Activated naive CD8-positive, alpha-beta T cell treated with anti-CD3 and anti-CD28 coated beads, Interleukin-2, amount 50 U/mL, for 16 hours (primary cell): Measurements from ENCODE around the gene AGO4.
"Not testable (repeated sequence)": the region's sequence is repeated elsewhere in the genome, so short reads cannot be mapped to it uniquely, and the experiment has no call there.

ENCODE experiments used
- DNase-seq: peaks from one replicate; pipeline ENCODE4 v3.0.0-alpha.2; 2020; ENCODE audit warnings: low read depth, low spot score

AGO4 gene

DNA sequence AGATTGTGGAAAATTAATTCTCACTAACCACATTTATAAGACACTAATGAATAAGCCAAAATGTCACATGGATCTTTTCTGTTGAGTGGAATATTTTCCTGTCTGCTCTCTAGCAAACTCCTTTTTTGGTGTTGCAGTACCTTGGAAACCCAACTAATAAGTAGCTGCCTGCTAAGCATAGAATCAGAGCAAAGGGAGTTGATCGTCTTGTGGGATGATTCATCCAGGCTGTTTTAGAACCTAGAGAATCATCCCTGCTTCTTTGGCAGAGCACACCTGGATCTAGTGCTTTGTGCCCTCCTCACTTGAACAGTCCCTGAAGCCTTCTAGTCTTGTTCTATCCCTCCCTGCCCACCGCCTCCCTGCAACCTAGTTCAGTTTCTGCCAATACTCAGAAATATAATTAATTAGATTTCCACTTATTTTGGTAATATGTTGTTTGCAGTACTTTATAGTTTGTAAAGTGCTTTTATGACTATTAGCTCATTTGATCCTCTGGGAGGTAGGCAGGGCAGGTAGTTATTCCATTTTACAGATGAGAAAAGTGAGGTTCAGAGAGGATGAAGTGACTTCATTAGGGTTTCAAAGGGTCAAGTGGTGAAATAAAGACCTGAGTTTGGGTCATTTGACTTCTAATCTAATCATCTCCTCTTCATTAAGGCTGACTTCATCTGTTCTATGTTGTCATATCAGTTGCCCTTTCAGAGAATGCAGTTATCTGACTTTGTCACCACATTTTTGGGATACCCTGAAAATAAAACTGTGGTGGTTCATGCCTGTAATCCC is 2.5 kb downstream of the AGO4 start:
- DNase-seq, result no peak

DNA sequence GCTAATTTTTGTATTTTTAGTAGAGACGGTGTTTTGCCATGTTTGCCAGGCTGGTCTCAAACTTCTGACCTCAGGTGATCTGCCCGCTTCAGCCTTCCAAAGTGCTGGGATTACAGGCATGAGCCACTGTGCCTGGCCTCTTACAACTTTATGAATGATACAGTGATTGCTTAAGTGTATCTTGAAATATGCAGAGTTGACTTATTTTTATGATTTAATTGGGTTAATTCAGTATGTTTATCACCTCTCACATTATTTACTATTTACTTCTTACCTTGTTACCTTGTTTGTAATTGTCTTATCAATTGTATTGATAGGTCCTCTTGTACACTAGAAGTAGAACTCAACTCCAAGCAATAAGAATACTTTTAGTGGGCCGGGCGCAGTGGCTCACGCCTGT is 4.9 kb downstream of the AGO4 start:
- not testable (repeated sequence) for DNase-seq

DNA sequence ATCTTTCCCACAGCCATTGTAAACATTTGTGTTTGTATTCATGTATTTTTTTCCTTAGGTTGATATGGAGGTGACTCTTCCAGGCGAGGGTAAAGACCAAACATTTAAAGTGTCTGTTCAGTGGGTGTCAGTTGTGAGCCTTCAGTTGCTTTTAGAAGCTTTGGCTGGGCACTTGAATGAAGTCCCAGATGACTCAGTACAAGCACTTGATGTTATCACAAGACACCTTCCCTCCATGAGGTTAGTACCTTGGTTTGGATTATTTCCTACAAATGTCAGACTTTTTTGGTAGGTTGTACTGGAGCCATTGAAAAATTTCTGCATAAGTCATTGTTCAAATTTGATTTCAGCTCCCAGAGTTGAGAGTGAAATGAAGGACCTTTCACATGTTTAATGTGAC is 17.4 kb downstream of the AGO4 start:
- DNase-seq, result no peak

DNA sequence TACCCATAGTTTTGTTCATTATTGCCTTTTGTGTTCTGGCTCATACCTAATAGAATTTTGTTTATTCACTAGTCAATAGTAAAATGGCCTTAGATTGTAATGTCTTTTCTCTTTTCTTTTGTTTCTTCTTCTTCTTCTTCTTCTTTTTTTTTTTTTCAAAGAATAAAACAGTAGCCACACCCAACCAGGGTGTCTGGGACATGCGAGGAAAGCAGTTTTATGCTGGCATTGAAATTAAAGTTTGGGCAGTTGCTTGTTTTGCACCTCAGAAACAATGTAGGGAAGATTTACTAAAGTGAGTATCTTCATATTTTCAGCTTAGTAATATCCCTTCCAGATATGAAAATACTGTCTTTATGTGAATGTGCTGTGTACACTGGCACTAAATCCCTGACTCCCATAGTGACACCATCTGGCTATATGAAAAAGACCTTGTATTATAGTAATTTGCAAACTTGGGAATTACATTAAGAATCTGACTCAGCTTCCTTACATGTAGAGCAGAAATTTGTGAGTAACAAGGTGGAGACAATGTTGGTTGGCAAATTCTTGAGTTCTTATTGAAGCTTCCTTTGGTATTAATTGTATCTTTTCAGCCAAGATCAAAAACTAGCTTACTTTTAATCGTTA is 24.6 kb downstream of the AGO4 start:
- no peak for DNase-seq

DNA sequence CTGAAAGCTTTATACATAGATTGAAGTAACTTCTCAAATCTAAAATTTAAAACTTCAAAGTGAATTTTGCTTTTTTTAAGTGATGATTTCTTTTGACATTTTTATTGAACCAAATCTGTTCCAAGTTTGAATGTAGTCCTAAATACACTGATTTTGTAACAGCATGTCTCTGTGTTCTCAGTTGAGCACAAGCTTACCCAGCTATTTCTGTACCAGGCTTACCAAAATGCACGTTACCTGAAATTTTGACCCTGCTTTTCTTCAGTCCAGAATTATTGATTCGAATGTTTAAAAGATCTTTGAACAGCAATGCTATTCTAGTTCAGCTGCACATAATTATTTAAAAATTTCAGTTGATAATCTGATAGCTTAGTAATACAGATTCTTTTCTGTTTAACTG is 25.6 kb downstream of the AGO4 start:
- DNase-seq, result no peak

DNA sequence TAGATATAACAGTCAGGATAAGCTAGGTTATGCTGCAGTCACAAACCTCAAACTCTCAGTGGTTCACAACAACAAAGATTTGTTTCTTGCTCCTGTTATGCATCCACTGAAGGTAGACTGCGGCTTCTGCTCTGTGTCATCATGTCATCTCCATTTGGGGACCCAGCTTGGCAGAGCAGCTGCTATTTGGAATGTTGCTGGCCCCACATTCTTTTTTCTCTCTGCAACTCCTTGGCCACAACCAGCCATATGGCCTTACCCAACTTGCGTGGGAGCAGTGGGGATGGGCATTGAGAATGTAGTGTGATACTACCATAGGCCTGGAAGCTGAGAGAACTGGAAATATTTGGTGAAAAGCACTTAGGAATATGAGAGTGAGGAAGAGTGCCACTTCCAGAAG is 26.4 kb downstream of the AGO4 start:
- DNase-seq, result no peak

DNA sequence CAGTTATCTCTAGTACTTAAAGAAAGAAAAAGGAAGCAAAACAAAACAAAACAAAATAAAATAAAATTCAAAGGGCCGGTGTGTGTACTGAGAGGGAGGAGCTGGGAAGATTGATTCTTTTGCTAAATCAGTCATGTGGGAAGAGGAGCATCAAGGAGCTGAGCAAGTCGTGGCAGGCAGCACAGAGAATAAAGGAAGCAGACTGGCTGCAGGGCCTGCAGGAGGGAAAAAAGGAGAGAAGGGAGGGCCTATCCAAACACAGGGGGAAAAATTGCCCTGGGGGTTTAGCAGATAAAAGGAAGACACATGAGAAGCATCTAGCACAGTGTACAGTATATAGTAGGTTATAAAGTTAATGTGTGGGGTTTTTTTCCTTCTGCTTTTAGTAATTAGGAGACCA is 27.6 kb downstream of the AGO4 start:
- DNase-seq, result no peak

DNA sequence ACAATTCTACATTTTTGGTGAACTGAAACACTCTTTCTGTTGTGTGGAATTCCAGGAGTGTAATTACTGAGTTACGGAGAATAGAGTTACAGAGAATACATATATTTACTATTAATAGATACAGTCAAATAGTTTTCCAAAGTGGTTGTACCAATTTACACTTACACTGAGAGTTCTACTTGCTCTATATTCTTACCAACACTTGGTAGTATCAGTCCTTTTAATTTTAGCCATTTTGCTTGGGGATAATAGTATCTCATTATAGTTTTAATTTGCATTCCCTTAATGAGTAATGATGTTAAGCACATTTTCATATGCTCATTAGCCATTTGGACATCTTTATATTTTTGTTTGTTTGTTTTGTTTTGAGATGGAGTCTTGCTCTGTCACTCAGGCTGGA is 28.9 kb downstream of the AGO4 start:
- no peak for DNase-seq

DNA sequence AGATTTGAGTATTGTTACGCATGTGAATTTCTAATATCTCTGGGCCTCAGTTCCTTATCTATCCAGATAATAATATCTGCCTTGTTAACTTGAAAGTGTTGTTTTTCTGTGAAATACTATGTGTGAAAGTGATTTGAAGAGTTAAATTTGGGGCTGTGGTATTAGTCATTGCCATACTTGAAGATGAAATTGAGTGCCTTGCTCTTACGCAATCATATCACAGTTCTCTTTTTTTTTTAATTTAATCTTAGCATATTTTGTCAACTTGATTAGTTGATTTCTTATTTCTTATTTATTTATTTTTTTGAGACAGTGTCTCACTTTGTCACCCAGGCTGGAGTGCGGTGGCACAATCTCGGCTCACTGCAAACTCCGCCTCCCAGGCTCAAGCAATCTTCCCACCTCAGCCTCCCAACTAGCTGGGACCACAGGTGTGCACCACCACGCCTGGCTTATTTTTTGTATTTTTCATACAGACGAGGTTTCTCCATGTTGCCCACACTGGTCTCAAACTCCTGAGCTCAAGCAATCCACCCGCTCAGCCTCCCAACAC is 31.0 kb downstream of the AGO4 start:
- DNase-seq, result no peak

DNA sequence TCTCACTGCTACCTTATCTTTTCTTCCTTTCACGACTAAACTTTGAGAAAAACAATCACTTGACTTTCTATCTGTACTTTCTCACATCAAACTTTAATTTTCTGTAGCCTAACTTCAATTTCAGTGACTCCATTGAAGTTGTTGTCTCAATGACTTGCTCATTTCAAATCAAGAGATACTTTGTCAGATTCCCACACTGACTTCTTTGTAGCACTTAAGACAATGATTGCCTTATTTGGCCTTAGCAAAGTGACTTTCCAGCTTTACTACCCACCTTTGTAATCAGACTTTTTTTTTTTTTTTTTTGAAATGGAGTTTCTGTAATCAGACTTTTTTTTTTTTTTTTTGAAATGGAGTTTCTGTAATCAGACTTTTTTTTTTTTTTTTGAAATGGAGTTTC is 37.0 kb downstream of the AGO4 start:
- DNase-seq, result no peak

DNA sequence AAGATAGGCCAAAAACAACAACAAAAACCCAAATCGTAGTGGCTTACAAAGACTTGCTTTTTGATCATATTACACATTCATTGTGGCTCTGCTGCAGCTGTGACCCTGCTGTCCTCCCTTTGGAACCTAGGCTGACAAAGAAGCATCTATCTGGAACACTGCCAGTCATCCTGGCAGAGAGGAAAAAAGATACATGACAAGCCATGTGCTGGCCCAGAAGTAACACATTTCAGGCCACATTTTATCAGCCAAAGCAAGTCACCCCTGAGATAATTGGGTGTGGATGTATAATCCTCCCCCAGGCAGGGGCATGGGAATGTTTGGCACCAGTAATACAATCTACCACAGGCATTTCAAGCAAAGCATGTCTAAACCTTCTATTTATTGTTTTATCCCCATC is 38.0 kb downstream of the AGO4 start:
- DNase-seq, result no peak

DNA sequence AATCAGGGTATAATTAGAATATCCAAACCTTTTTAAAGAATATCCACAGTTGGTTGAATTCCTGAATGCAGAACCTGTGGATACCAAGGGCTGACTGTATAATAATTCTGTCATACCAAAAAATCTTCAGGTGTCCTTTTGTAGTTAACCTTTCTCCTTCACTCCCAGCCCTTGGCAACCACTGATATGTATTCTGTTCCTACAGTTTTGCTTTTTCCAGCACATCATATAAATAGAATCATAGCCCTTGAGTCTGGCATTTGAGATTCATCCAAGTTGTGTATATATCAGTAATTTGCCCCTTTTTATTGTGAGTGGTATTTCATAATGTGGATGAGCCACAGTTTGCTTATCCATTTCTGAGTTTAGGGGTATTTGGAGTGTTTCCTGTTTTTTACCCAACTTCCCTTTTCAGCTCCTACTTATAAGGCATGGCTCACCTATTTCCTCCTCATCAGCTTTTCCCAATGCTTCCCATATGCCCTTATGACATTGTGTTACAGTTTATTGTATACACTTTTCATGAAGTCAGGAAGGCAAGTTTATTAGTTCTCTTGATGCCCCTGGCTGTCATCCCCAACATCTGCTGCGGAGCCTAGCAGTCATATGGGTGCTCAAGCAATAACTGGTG is 40.2 kb downstream of the AGO4 start:
- no peak for DNase-seq

DNA sequence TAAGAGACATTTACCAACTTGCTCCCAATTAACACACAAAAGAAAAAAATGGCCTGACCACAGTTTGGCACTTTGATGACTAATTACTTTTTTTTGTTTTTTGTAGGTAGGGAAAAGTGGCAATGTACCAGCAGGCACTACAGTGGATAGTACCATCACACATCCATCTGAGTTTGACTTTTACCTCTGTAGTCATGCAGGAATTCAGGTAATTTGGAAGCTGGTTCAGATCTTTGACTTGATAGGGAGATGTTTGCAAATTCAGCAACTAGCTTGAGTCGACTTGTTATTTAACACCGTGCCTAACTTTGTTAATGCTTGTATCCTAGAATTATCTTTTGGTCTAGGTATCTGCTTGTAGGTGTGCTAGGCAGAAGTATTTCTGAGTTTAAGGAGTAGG is 42.2 kb downstream of the AGO4 start:
- DNase-seq, result no peak

DNA sequence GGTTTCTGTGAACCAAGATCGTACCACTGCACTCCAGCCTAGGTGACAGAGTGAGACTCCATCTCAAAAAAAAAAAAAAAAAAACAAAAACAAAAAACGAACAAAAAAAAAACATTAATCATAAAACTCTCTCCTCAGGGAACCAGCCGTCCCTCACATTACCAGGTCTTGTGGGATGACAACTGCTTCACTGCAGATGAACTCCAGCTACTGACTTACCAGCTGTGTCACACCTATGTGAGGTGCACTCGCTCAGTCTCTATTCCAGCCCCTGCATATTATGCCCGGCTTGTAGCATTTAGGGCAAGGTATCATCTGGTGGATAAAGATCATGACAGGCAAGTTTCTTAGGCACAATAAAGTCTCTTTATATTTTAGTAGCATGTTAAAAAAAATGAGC is 42.9 kb downstream of the AGO4 start:
- no peak for DNase-seq

DNA sequence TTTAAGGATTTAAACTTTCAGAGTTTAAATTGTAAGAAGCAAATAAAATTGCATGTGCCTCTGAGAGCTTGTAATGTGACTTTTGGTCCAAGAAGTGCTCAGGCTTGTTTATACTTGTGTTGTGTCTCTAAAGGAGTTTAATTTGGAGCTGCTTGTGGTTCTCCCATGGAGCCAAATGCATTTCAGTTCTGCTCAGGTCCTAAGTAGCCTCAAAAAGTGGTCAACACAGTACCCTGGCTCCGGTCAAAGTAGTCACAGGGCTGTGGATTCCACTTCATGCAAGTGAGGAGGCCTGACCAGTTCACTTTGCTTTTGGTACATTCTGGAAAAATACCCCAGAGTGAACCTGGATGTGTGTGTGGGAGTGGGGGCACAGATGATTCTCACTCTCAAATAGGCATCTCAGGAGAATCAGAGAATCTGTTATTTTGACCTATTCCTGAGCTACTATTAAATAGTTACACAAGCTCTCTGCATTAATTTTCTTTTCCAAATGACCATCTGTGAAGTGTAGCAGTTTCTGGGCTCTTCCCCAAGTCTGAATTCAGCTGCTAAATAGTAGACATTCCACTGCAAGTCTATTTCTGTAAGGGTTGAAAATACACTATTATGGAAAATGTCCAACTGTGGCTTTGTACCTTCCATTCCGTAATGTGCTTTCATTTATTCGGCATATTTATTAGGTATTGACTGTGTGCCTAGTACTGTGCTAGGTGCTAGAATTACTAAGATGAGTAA is 43.5 kb downstream of the AGO4 start:
- DNase-seq, result no peak

DNA sequence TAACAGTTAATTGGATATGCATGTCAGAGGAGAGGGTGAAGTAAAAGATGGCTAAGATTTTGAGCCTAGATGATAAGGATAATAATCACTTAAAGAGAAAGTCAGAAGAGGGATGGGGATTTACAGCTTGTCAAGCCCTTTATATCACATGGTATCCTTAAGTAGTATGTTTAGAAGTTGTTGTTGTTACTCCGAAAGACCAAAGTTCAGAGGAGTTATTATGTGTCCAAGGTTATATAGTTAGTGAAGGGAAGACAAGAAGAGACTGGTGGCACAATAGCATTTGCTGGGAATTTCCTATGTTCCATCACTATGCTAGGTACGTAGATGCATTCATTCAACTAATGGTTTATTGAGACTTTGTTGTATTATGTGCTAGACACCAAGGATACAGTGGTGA is 44.4 kb downstream of the AGO4 start:
- DNase-seq, result no peak

DNA sequence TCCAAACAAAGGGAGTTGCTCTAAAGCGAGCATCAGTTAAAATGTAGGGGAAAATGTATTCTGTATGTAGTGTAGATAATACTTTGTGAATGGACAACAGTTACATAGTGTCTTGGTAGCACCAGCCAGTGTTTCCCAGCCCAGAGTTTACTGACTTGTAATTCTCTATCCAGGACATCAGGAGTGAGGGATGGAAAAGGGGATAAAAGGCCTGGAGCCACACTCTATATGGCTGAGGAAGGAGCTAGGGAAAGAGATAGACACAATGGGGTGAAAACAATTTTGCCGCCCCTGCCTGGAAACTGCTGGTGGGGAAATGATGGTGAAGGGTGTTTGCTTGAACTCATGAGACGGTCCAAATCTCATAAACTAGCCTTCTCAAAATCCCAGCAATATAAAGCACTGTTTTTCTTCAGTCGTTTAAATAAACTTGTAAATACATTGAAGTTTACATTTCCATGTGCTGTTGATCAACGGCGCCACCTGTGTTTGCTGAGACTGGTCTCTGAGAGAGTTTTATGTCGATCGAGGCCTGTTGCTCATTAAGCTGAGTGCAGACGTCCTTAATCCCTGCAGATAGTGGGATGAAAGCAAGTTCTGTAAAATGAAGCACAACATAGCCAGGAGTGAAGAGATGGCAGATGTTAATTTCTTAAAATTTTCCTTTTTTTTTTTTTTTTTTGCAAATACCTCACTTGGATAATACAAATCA is 47.3 kb downstream of the AGO4 start:
- no peak for DNase-seq

DNA sequence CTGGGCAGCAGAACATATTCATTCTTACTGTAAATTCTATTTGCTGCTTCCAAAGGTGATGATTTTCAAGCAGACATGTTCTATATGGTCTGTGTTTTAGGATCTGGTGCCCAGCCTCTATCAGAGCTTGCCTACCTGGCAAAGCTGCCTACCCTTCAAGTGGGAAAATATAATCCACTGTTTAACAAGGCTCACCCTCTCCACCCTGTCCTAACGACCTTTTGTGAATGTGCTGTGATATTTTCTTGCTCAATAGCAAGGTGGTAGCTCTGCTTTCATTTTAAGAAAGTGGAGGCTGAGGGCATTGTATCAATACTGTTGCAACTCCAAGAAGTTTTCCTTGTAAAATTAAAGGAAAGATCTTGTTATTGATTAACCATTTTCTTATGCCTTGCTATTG is 49.1 kb downstream of the AGO4 start:
- DNase-seq, result no peak

DNA sequence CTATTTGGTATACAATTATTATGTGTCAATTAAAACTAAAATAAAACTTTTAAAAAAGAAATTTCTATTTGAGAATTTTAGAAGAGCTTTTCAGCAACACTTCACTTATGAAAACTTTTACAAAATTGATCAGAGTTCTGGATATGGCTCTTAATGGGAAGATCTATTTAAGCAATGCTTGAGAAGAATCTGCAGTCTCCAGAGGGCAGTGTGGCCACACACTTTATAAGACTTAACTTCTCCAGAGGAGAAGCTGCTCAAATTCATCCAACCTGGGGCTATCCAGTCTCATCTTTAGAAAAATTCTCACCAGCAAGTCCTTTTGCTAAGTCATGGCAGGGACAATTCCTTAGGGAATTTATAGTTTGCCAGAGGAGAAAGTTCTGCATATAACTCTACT is 50.0 kb downstream of the AGO4 start:
- DNase-seq, result no peak

DNA sequence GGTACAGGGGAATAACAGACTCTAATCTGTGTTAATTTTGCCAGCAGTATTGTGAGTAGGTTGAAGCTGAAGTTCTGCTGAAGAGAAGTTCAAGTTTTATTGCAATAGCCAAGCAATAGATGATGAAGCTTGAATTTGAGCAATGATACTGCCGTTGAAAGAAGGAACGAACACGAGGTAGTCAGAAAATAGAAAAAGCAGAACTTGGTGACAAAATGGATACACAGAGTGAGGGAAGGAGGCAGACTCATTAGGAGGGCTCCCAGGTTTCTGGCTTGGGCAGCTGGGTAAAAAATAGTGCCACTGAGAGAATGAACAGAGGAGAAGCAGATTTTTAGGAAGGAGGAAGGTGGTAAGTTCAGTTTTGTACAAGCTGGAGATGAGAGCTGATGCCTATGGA is 52.9 kb downstream of the AGO4 start:
- DNase-seq, result no peak

DNA sequence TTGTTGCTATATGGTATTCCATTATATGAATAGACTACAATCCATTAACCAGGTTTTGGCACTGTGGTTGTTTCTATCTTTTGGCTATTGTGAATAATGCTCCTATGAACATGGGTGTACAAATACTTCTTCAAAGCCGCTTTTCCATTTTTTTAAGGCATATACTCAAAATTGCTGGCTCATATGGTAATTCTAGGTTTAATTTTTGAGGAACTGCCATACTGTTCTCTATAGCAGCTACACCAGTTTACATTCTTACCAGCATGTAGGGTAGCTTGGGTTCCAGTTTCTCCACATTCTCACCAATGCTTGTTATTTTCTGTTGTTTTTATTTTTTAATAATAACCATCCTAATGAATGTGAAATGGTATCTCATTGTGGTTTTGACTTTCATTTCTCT is 55.3 kb downstream of the AGO4 start:
- DNase-seq, result no peak
